Gastroesophageal sphincter (tissue), 4 donors: Measurements from ENCODE around the gene ENOX1. TPM values are rescaled to one million over a fixed set of nuclear protein-coding genes. Genes with fewer than 3 reads are reported as not detected.

Experiments
- ATAC-seq: fragments of 150-250 bp; one replicate; pipeline ENCODE4 v1.9.1; 2016; ENCODE audit warnings: mild to moderate bottlenecking, moderate library complexity
- H3K27ac ChIP-seq, 4 donors: fragments of 200-600 bp; sonication (generic) in 3 of 4; 1 replicate in 3 of 4; 2 replicates in 1 of 4; pipeline ENCODE4 v1.5.1; 2016 to 2019
- H3K27me3 ChIP-seq: fragments of 200-600 bp; sonication (generic); one replicate; pipeline ENCODE4 v1.5.1; 2019
- H3K36me3 ChIP-seq, 2 donors: fragments of 200-600 bp; sonication (generic); one replicate each; pipeline ENCODE4 v1.5.1; 2019; ENCODE audit warnings: control low read depth in 1 of 2
- H3K4me1 ChIP-seq, 3 donors: fragments of 200-600 bp; sonication (generic); 1 replicate in 2 of 3; 2 replicates in 1 of 3; pipeline ENCODE4 v1.5.1; 2016 to 2019; ENCODE audit warnings: control low read depth in 2 of 3
- H3K4me3 ChIP-seq, 2 donors: fragments of 200-600 bp; sonication (generic); one replicate each; pipeline ENCODE4 v1.5.1; 2019; ENCODE audit warnings: mild to moderate bottlenecking in 1 of 2, moderate library complexity in 1 of 2
- H3K9me3 ChIP-seq, 3 donors: fragments of 200-600 bp; sonication (generic); one replicate each; pipeline ENCODE4 v1.5.1; 2017 to 2019; ENCODE audit warnings: control low read depth in 2 of 3
- CTCF ChIP-seq, 4 experiments: fragments of 200-600 bp in 2 of 4; fragments of 450-650 bp in 2 of 4; sonication (generic) in 1 of 4; IDR thresholded peaks; one replicate each; pipeline ENCODE4 v1.5.1; 2017 to 2019; ENCODE audit warnings: antibody characterized with exemption in 4 of 4, mild to moderate bottlenecking in 2 of 4, moderate library complexity in 2 of 4
- EP300 ChIP-seq: sonication (generic); formaldehyde crosslinking; IDR thresholded peaks from one replicate; pipeline ENCODE4 v1.6.1; 2017; ENCODE audit warnings: antibody characterized with exemption, mild to moderate bottlenecking
- POLR2A ChIP-seq, 2 donors: fragments of 450-650 bp; IDR thresholded peaks; one replicate each; pipeline ENCODE4 v1.6.1; 2017; ENCODE audit warnings: antibody characterized with exemption in 2 of 2, mild to moderate bottlenecking in 2 of 2, moderate library complexity in 1 of 2
- POLR2AphosphoS5 ChIP-seq: sonication (generic); formaldehyde crosslinking; IDR thresholded peaks from one replicate; pipeline ENCODE4 v1.6.1; 2017; ENCODE audit warnings: antibody characterized with exemption
- WGBS, 2 donors: methylation state at CpG; one replicate each; pipeline ENCODE4 v1.1.5; 2018; ENCODE audit warnings: low coverage in 1 of 2; 5-methylcytosine and 5-hydroxymethylcytosine counted together
- total RNA-seq, 4 donors: library from RNA; depleted of rRNA; stranded (reverse); fragments of >200 nt; gene quantifications; one replicate each; pipeline ENCODE4 v1.1.0, GENCODE V29; 2016

ENOX1 gene
- total RNA-seq, 4 donors from 2014 or later, result 1.8 to 11.6 (median 9.4) TPM

GRCh38 chr13:43567608-43568007, 219.2 kb downstream of the ENOX1 start:
- TF ChIP-seq POLR2A (IDR thresholded peaks at IDR 0.05) (no peak), CTCF (IDR thresholded peaks at IDR 0.05) (no peak), POLR2AphosphoS5 (no peak), EP300 (no peak)
- Histone ChIP-seq H3K27me3 (no peaks in the 10 kb centered on the region), H3K27ac (peak overlapping the region; percentile 23 to 70 (median 64)), H3K9me3 (no peaks in the 10 kb centered on the region), H3K36me3 (no peaks in the 10 kb centered on the region), H3K4me3 (no peak overlapping the region), H3K4me1 (peaks cover 6 to 72% (median 13%) of the 10 kb centered on the region in 3 donors)
- ATAC-seq, result no peak
- WGBS, 2 donors, result 54 to 71% methylated on average over 1 of the region's 1 CpG

GRCh38 chr13:43564952-43565351, 221.8 kb downstream of the ENOX1 start:
- ATAC-seq, result no peak
- Histone ChIP-seq H3K36me3 (no peaks in the 10 kb centered on the region), H3K27me3 (no peaks in the 10 kb centered on the region), H3K4me1 (peaks cover 6 to 62% (median 13%) of the 10 kb centered on the region in 3 donors), H3K4me3 (no peak overlapping the region), H3K9me3 (no peaks in the 10 kb centered on the region), H3K27ac (peak overlapping the region; percentile 31 to 43 (median 34))
- TF ChIP-seq POLR2AphosphoS5 (no peak), EP300 (no peak), CTCF (IDR thresholded peaks at IDR 0.05) (no peak), POLR2A (IDR thresholded peaks at IDR 0.05) (no peak)
- WGBS, 2 donors, result 40 to 47% methylated on average over 1 of the region's 1 CpG

GRCh38 chr13:43561081-43561480, 225.7 kb downstream of the ENOX1 start:
- 88 to 96% methylated on average over 4 of the region's 4 CpGs for whole genome bisulfite sequencing, 2 donors
- Histone ChIP-seq H3K36me3 (no peaks in the 10 kb centered on the region), H3K9me3 (no peaks in the 10 kb centered on the region), H3K27me3 (no peaks in the 10 kb centered on the region), H3K4me3 (no peak overlapping the region), H3K27ac (no peak overlapping the region), H3K4me1 (peaks cover 0 to 45% (median 10%) of the 10 kb centered on the region in 3 donors)
- TF ChIP-seq POLR2A (IDR thresholded peaks at IDR 0.05), result no peak
- no peak for TF ChIP-seq POLR2AphosphoS5
- no peak for TF ChIP-seq CTCF (IDR thresholded peaks at IDR 0.05)
- TF ChIP-seq EP300, result no peak
- ATAC-seq, result no peak

GRCh38 chr13:43558939-43559338, 227.8 kb downstream of the ENOX1 start:
- peaks cover 0 to 34% (median 7%) of the 10 kb centered on the region in 3 donors for H3K4me1 ChIP-seq
- 27 to 44% methylated on average over 1 of the region's 1 CpG for WGBS, 2 donors
- TF ChIP-seq POLR2A (IDR thresholded peaks at IDR 0.05), result no peak
- TF ChIP-seq POLR2AphosphoS5, result no peak
- TF ChIP-seq EP300, result no peak
- TF ChIP-seq CTCF (IDR thresholded peaks at IDR 0.05), result no peak
- no peaks in the 10 kb centered on the region for H3K27me3 ChIP-seq
- no peaks in the 10 kb centered on the region for H3K36me3 ChIP-seq
- ATAC-seq, result no peak
- H3K27ac ChIP-seq, result peak overlapping the region in 1 of 4 donors; percentile 16
- no peaks in the 10 kb centered on the region for H3K9me3 ChIP-seq
- H3K4me3 ChIP-seq, result no peak overlapping the region

- Histone ChIP-seq H3K9me3 (no peaks in the 10 kb centered on the region), H3K27ac (peak overlapping the region in 2 of 4 donors; percentile 16 to 37), H3K27me3 (no peaks in the 10 kb centered on the region), H3K4me1 (peaks cover 0 to 34% (median 7%) of the 10 kb centered on the region in 3 donors), H3K36me3 (no peaks in the 10 kb centered on the region), H3K4me3 (no peak overlapping the region)
- WGBS, 2 donors, result 14 to 33% methylated on average over 1 of the region's 1 CpG
- ATAC-seq, result no peak
- TF ChIP-seq POLR2AphosphoS5 (no peak), EP300 (no peak), CTCF (IDR thresholded peaks at IDR 0.05) (no peak), POLR2A (IDR thresholded peaks at IDR 0.05) (no peak)
Measured at GRCh38 chr13:43558326-43558725, 228.4 kb downstream of the ENOX1 start.
